Measurements from ENCODE around the gene FGF6.
"Not testable (repeated sequence)": the region's sequence is repeated elsewhere in the genome, so short reads cannot be mapped to it uniquely, and the experiment has no call there.

The FGF6 gene

GRCh38 chr12:4445156-4446101, at the start of gene FGF6:
FGF6 (minus strand) TSS chr12:4445815; CDS start chr12:4445570, 245 bp downstream.
- no peak for DNase-seq (ENCODE audit: low spot score)

- DNase-seq (ENCODE audit: low spot score): no peak
These were observed 45.4 kb upstream of the FGF6 start for GRCh38 chr12:4490973-4491372.

- no peak for DNase-seq (ENCODE audit: low spot score)
These were observed 43.9 kb upstream of the FGF6 start for GRCh38 chr12:4489556-4489955.

GRCh38 chr12:4486980-4487379, 41.4 kb upstream of the FGF6 start:
- DNase-seq (ENCODE audit: low spot score): no peak

- no peak for DNase-seq (ENCODE audit: low spot score)
These were observed 40.6 kb upstream of the FGF6 start for GRCh38 chr12:4486049-4486699.

- DNase-seq (ENCODE audit: low spot score): no peak
These were observed 38.5 kb upstream of the FGF6 start for GRCh38 chr12:4483885-4484823.

GRCh38 chr12:4482936-4483335, 37.3 kb upstream of the FGF6 start:
- no peak for DNase-seq (ENCODE audit: low spot score)

- no peak for DNase-seq (ENCODE audit: low spot score)
These were observed 33.3 kb upstream of the FGF6 start for GRCh38 chr12:4478933-4479332.

GRCh38 chr12:4477129-4477528, 31.5 kb upstream of the FGF6 start:
- no peak for DNase-seq (ENCODE audit: low spot score)

- no peak for DNase-seq (ENCODE audit: low spot score)
These were observed 26.4 kb upstream of the FGF6 start for GRCh38 chr12:4472046-4472445.

GRCh38 chr12:4471256-4471655, 25.6 kb upstream of the FGF6 start:
- no peak for DNase-seq (ENCODE audit: low spot score)

GRCh38 chr12:4468994-4469393, 23.4 kb upstream of the FGF6 start:
- no peak for DNase-seq (ENCODE audit: low spot score)

- no peak for DNase-seq (ENCODE audit: low spot score)
These were observed 15.1 kb upstream of the FGF6 start for GRCh38 chr12:4460761-4461160.

GRCh38 chr12:4455849-4456248, 10.2 kb upstream of the FGF6 start:
- not testable (repeated sequence) for DNase-seq (ENCODE audit: low spot score)

- DNase-seq (ENCODE audit: low spot score): no peak
These were observed 8.8 kb upstream of the FGF6 start for GRCh38 chr12:4454315-4454860.

- DNase-seq (ENCODE audit: low spot score): no peak
These were observed 6.1 kb upstream of the FGF6 start for GRCh38 chr12:4451694-4452093.

- DNase-seq (ENCODE audit: low spot score): no peak
These were observed 5.0 kb upstream of the FGF6 start for GRCh38 chr12:4450551-4451112.

- no peak for DNase-seq (ENCODE audit: low spot score)
These were observed 4.2 kb upstream of the FGF6 start for GRCh38 chr12:4449851-4450221.

GRCh38 chr12:4448943-4449850, 3.6 kb upstream of the FGF6 start:
- no peak for DNase-seq (ENCODE audit: low spot score)

- no peak for DNase-seq (ENCODE audit: low spot score)
These were observed 2.8 kb upstream of the FGF6 start for GRCh38 chr12:4448371-4448940.

All from SW480 (cell line).